ENCODE measurements around the gene SEMA4C.

SEMA4C gene

DNA sequence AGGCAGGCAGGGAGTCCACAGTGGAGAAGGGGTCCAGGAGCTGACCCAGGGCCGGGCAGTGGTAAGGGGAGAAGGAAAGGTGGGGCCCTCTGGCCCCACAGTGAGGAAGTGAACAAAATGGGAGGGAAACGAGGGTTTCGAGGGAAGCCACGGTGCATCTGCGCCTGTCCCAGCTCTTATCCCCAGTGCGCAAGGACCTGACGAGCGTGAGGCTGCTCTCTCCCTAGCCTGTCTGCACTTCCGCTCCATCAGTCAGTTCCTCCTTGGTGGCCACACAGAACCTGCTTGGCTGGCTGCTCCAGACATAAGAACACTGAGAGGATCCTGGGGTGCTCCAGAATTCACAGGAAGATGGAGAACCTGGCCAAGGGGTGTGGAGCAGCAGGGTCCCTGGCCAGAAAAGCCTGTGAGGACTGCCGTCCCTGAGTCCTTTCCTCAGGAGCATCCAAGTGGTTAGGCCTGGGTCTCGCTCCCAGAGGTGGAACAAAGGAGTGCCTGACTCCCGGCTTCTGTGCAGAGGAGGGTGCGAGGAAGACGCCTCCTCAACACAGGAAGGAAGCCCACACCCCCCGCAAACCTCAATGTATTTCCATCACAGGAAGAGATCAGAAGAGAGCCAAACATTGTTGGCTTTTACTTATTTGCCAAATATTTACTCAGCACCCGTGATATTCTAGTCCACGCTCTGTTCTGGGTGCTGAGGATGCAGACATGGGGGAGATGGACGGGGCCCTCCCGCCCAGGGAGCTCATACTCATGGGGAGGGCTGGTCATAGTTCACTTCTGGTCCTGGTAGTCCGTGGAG, 43.7 kb upstream of the SEMA4C start:
- no peak overlapping the region for H3K4me3 ChIP-seq (ENCODE audit: control insufficient read depth, low read depth, low read length)
- DNase-seq (ENCODE audit: low read depth): no peak
- TF ChIP-seq, protein P1, sequence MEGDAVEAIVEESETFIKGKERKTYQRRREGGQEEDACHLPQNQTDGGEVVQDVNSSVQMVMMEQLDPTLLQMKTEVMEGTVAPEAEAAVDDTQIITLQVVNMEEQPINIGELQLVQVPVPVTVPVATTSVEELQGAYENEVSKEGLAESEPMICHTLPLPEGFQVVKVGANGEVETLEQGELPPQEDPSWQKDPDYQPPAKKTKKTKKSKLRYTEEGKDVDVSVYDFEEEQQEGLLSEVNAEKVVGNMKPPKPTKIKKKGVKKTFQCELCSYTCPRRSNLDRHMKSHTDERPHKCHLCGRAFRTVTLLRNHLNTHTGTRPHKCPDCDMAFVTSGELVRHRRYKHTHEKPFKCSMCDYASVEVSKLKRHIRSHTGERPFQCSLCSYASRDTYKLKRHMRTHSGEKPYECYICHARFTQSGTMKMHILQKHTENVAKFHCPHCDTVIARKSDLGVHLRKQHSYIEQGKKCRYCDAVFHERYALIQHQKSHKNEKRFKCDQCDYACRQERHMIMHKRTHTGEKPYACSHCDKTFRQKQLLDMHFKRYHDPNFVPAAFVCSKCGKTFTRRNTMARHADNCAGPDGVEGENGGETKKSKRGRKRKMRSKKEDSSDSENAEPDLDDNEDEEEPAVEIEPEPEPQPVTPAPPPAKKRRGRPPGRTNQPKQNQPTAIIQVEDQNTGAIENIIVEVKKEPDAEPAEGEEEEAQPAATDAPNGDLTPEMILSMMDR (conservative IDR thresholded peaks at IDR 0.05; ENCODE audit: control insufficient read depth, insufficient read depth, low read depth, low read length): no peak

DNA sequence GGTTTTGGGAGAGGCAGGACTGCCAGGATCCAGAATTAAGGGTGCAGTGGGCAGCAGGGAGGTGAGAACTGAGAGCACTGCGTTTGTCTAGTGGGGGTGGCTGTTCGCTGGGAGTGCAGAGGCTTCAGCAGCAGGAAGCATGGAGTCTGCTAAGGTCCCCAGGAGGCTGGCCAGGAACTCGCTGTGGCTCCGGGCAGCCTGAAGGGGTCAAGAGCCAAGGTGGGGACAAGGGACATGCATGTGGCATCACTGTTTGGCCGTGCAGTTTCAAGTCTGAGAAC, 43.2 kb upstream of the SEMA4C start:
- no peak overlapping the region for H3K4me3 ChIP-seq (ENCODE audit: control insufficient read depth, low read depth, low read length)
- DNase-seq (ENCODE audit: low read depth): no peak
- TF ChIP-seq, protein P1 (conservative IDR thresholded peaks at IDR 0.05; ENCODE audit: control insufficient read depth, insufficient read depth, low read depth, low read length): no peak

DNA sequence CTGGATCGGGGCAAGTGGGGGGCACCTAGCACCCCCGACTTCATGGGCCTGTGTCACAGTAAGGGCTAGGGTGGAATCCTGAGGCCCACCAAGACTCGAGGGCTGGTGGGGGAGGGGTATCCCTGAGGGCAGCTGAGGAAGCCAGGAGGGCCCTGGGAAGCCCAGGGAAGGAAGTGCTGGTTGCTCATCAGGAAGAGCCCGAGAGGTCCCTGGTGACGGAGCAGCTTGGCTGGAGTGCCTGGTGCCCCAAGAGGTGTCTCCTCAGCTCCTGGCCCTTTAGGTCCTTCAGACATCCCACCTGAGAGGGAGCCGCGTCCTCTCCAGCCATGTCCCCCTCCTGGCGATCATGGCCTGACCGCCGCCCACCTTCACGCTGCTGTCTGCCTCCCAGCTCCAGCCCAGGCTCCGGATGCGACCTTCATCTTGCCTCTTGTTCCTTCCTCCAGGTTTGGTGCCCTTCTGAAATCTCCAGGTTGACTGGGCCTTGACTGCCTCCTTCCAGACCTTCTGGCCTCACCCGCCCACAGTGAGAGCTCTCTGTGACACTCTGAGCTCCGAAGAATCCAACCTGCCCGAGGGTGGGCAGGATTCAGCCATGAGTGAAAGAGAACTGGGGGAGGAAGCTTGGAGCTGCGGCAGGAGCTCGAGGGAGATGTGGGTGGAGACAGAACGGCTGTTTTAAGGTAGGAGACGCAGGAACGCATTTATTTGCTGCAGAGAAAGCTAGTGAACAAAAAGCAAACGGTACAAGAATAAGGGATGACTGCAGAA, 42.7 kb upstream of the SEMA4C start:
- TF ChIP-seq, protein P1 (conservative IDR thresholded peaks at IDR 0.05; ENCODE audit: control insufficient read depth, insufficient read depth, low read depth, low read length): no peak
- no peak for DNase-seq (ENCODE audit: low read depth)
- no peak overlapping the region for H3K4me3 ChIP-seq (ENCODE audit: control insufficient read depth, low read depth, low read length)

DNA sequence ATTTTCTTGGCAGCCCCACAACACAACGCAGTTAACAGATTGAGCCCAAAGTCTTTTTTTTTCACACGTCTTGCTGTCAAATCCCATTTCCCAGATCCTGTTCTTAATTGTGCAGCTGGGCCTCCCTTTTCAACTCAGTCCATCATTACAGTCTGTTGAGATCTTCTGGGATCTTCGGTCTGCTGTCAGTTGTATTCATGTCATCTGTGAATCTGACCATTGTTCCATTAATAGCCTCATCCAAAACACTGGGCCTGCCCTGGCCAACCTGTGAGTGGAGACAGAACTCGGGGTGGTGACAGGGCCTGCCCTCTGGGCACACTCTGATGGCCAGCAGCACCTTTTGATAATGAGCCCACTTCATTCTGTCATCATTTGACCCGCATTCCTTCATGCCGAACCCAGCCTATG, 39.7 kb upstream of the SEMA4C start:
- H3K4me3 ChIP-seq (ENCODE audit: control insufficient read depth, low read depth, low read length): no peak overlapping the region
- no peak for DNase-seq (ENCODE audit: low read depth)
- TF ChIP-seq, protein P1 (conservative IDR thresholded peaks at IDR 0.05; ENCODE audit: control insufficient read depth, insufficient read depth, low read depth, low read length): no peak

DNA sequence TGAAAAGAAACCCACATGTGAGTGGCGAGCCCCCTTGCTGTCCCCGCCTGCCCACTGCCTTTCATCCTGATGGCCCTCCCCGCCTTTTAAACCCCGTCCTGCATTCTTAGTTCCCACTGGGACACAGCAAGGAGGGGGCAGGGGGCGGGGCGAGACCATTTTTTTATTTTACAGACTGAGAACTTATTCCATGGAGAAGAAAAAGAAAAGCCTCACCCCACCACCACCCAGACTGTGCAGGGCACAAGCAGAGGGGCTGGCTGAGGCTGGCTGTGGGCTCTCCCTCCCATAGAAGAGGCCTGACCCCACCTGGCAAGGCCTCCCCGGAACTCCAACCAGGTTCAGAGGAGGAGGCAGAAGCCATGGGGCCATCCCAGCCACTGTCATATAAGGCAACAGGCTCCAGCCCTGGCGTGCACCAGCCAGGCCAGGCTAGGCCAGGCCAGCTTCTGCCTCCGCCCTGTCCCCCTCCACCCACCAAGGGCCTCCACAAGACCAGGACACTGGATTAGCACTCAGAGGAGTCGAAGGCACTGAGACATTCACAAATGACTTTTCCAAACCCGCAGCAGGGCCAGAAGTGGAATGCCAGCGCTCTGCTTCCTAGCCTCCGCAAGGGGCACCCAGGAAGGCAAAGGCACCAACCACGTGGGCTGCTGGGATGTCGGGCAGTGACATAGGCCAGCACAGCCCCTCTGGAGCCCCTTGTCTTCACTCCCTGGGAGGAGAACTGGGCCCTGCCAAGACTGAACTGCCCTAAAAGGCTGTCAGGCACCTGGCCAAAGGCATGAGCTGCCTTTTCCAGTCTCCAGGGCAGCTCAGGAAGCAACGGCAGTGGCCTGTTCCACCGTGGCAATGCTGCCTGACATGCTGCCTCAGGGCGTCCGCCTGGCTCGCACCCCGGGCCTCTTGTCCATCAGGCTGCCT, 37.5 kb upstream of the SEMA4C start:
- DNase-seq (ENCODE audit: low read depth): peak; percentile 28
- TF ChIP-seq, protein P1 (conservative IDR thresholded peaks at IDR 0.05; ENCODE audit: control insufficient read depth, insufficient read depth, low read depth, low read length): no peak
- no peak overlapping the region for H3K4me3 ChIP-seq (ENCODE audit: control insufficient read depth, low read depth, low read length)

DNA sequence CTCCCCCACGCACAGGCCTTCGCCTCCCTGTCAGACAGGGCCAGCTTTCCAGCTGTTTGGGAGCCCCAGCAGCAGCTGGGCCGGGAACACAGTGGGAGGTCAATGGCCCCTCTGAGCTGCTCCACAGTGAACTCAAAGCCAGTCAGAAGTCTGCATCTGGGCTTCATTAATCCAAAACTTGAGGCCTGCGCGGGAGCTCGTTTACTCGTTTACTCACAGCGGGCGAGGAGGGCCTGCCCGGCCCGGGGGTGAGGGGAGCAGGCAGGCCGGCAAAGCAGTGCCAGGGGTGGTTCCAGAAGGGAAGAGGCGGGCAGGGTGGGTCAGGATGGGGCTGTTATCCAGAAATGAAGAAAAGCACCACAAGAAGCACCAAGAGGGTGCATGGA, 36.8 kb upstream of the SEMA4C start:
- TF ChIP-seq, protein P1 (conservative IDR thresholded peaks at IDR 0.05; ENCODE audit: control insufficient read depth, insufficient read depth, low read depth, low read length): no peak
- DNase-seq (ENCODE audit: low read depth): peak; percentile 58
- H3K4me3 ChIP-seq (ENCODE audit: control insufficient read depth, low read depth, low read length): no peak overlapping the region
